K562 (cell line): Measurements from ENCODE around the gene RSPRY1. TPM values are rescaled to one million over a fixed set of nuclear protein-coding genes. Genes with fewer than 3 reads are reported as not detected.

ENCODE experiments used
- CAMTA2 ChIP-seq: fragments of 250-450 bp; sonication (Bioruptor Pico); conservative IDR thresholded peaks from 2 replicates; pipeline ENCODE4 v1.5.1; 2022
- CBX3 ChIP-seq, 2 experiments: IDR thresholded peaks; 1 replicate in 1 of 2; 2 replicates in 1 of 2; pipeline ENCODE4 v1.6.1; 2012; ENCODE audit warnings: inconsistent platforms in 2 of 2, low read length in 2 of 2, borderline replicate concordance in 1 of 2, control low read depth in 1 of 2
- ETV6 ChIP-seq, 3 experiments: fragments of 150-350 bp in 1 of 3; sonication (generic) in 1 of 3; formaldehyde crosslinking in 1 of 3; IDR thresholded peaks; 2 replicates each; pipeline versions ENCODE4 v1.6.1 to v1.8.0; 2014 to 2022; ENCODE audit warnings: borderline replicate concordance in 2 of 3, low read depth in 2 of 3, antibody characterized with exemption in 1 of 3, low read length in 1 of 3, mild to moderate bottlenecking in 1 of 3, missing genetic modification reagents in 1 of 3
- FUS ChIP-seq: fragments of 200-400 bp; formaldehyde crosslinking; optimal IDR thresholded peaks from 2 replicates; pipeline ENCODE3; 2017; ENCODE audit warnings: low read depth, low read length
- GTF2A2 ChIP-seq: IDR thresholded peaks from 2 replicates; pipeline ENCODE4 v1.6.1; 2016; ENCODE audit warnings: mild to moderate bottlenecking, missing genetic modification characterization, missing compliant biosample characterization
- SMAD2 ChIP-seq: fragments of 150-350 bp; IDR thresholded peaks from 2 replicates; pipeline ENCODE4 v1.6.1; 2014; ENCODE audit warnings: low read depth, mild to moderate bottlenecking, low read length
- SMAD4 ChIP-seq: fragments of 250-450 bp; sonication (Bioruptor Pico); conservative IDR thresholded peaks from 2 replicates; pipeline ENCODE4 v1.8.0; 2021; ENCODE audit warnings: inconsistent platforms, mild to moderate bottlenecking, moderate library complexity
- U2AF2 ChIP-seq: fragments of 200-400 bp; formaldehyde crosslinking; optimal IDR thresholded peaks from 2 replicates; pipeline ENCODE3; 2017; ENCODE audit warnings: low read depth, mild to moderate bottlenecking, low read length
- YY1 ChIP-seq, 3 experiments: IDR thresholded peaks; 2 replicates each; pipeline ENCODE4 v1.6.1; 2011; ENCODE audit warnings: low read length in 2 of 3, mild to moderate bottlenecking in 2 of 3, moderate library complexity in 2 of 3, borderline replicate concordance in 1 of 3, control low read depth in 1 of 3, low read depth in 1 of 3; ENCODE audit not compliant: insufficient read depth in 3 of 3, insufficient replicate concordance in 2 of 3, control insufficient read depth in 1 of 3, insufficient read length in 1 of 3; ENCODE audit errors: extremely low read depth in 1 of 3
- ZNF134 ChIP-seq: fragments of 250-450 bp; sonication (Bioruptor Pico); conservative IDR thresholded peaks from 2 replicates; pipeline ENCODE4 v1.4.0; 2020
- ZNF175 ChIP-seq: fragments of 200-800 bp; sonication (Bioruptor generic); IDR thresholded peaks from 2 replicates; pipeline ENCODE4 v1.6.1; 2016; ENCODE audit warnings: low read depth, mild to moderate bottlenecking, missing genetic modification characterization, missing compliant biosample characterization
- ZNF696 ChIP-seq: fragments of 250-450 bp; sonication (Bioruptor Pico); conservative IDR thresholded peaks from 2 replicates; pipeline ENCODE4 v1.4.0; 2020; ENCODE audit warnings: mild to moderate bottlenecking, moderate library complexity
- ZNF785 ChIP-seq: fragments of 250-450 bp; sonication (Bioruptor Pico); IDR thresholded peaks from 2 replicates; pipeline ENCODE4 v1.4.0; 2020; ENCODE audit warnings: mild to moderate bottlenecking
- polyA plus RNA-seq, 8 experiments: library from polyadenylated mRNA; depleted of rRNA in 4 of 8; stranded (reverse) in 5 of 8; unstranded in 3 of 8; fragments of >200 nt; fragmentation: Nextera tagmentation in 2 of 8; fragmentation: Illumina TruSeq in 1 of 8; extraction: Ambion mirVana in 2 of 8; extraction: Trizol in 1 of 8; gene quantifications; 2 replicates each; pipeline versions ENCODE4 v1.2.1 to v1.2.3, GENCODE V29; 2011 to 2014; ENCODE audit warnings: inconsistent platforms in 1 of 8, missing spikeins in 1 of 8
- total RNA-seq, 7 experiments: library from RNA; depleted of rRNA in 6 of 7; stranded (reverse); fragments of >200 nt in 6 of 7; fragmentation: Illumina TruSeq in 2 of 7; extraction: Trizol in 2 of 7; gene quantifications; 2 replicates each; pipeline versions ENCODE4 v1.2.1 to v1.2.3, GENCODE V29; 2011 to 2021; ENCODE audit warnings: low replicate concordance in 1 of 7
- TF ChIP-seq, protein P1 (sequence below): fragments of 450-650 bp; IDR thresholded peaks from 2 replicates; pipeline ENCODE4 v1.6.1; 2017; ENCODE audit warnings: mild to moderate bottlenecking, moderate library complexity
- TF ChIP-seq, protein P2 (sequence below), 2 experiments: fragments of 450-650 bp in 1 of 2; sonication (generic) in 1 of 2; formaldehyde crosslinking in 1 of 2; IDR thresholded peaks; 2 replicates each; pipeline versions ENCODE4 v1.7.1 to v1.9.0; 2016 to 2022; ENCODE audit warnings: inconsistent platforms in 1 of 2, mild to moderate bottlenecking in 1 of 2, missing genetic modification reagents in 1 of 2

The RSPRY1 gene
- total and polyA plus RNA-seq, 9 of the 15 experiments (the other 6 are each of a cell fraction or from before 2014, with no cell fraction given), result 10.2 to 27.8 (median 20.8) TPM

- TF ChIP-seq YY1 (IDR thresholded peaks at IDR 0.05; ENCODE audit: borderline replicate concordance in 1 of 3, control insufficient read depth in 1 of 3, extremely low read depth in 1 of 3, insufficient read depth in 3 of 3, insufficient read length in 1 of 3, insufficient replicate concordance in 2 of 3, low read depth in 1 of 3, low read length in 2 of 3), result peak in 1 of 3 experiments; percentile 40
- no peak for TF ChIP-seq ZNF175 (CRISPR knock-in tag)
- no peak for TF ChIP-seq CAMTA2 (CRISPR knock-in tag)
- no peak for TF ChIP-seq U2AF2
- no peak for TF ChIP-seq ZNF696
- TF ChIP-seq, protein P1, sequence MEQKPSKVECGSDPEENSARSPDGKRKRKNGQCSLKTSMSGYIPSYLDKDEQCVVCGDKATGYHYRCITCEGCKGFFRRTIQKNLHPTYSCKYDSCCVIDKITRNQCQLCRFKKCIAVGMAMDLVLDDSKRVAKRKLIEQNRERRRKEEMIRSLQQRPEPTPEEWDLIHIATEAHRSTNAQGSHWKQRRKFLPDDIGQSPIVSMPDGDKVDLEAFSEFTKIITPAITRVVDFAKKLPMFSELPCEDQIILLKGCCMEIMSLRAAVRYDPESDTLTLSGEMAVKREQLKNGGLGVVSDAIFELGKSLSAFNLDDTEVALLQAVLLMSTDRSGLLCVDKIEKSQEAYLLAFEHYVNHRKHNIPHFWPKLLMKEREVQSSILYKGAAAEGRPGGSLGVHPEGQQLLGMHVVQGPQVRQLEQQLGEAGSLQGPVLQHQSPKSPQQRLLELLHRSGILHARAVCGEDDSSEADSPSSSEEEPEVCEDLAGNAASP, result no peak
- TF ChIP-seq CBX3 (IDR thresholded peaks at IDR 0.05; ENCODE audit: borderline replicate concordance in 1 of 2, low read length in 2 of 2), result peak in 1 of 2 experiments; percentile 12; a peak in 1 of 3 replicates
- TF ChIP-seq SMAD4 (CRISPR knock-in tag), result peak; percentile 28
- TF ChIP-seq ZNF134, result no peak
- peak; percentile 32 for TF ChIP-seq FUS
- no peak for TF ChIP-seq SMAD2
- TF ChIP-seq ETV6 (IDR thresholded peaks at IDR 0.05; ENCODE audit: borderline replicate concordance in 1 of 2, low read depth in 2 of 2, low read length in 1 of 2), result no peak
- TF ChIP-seq ETV6 (CRISPR knock-in tag; IDR thresholded peaks at IDR 0.05; ENCODE audit: borderline replicate concordance), result no peak
- TF ChIP-seq ZNF785 (CRISPR knock-in tag), result no peak
- TF ChIP-seq, protein P2, sequence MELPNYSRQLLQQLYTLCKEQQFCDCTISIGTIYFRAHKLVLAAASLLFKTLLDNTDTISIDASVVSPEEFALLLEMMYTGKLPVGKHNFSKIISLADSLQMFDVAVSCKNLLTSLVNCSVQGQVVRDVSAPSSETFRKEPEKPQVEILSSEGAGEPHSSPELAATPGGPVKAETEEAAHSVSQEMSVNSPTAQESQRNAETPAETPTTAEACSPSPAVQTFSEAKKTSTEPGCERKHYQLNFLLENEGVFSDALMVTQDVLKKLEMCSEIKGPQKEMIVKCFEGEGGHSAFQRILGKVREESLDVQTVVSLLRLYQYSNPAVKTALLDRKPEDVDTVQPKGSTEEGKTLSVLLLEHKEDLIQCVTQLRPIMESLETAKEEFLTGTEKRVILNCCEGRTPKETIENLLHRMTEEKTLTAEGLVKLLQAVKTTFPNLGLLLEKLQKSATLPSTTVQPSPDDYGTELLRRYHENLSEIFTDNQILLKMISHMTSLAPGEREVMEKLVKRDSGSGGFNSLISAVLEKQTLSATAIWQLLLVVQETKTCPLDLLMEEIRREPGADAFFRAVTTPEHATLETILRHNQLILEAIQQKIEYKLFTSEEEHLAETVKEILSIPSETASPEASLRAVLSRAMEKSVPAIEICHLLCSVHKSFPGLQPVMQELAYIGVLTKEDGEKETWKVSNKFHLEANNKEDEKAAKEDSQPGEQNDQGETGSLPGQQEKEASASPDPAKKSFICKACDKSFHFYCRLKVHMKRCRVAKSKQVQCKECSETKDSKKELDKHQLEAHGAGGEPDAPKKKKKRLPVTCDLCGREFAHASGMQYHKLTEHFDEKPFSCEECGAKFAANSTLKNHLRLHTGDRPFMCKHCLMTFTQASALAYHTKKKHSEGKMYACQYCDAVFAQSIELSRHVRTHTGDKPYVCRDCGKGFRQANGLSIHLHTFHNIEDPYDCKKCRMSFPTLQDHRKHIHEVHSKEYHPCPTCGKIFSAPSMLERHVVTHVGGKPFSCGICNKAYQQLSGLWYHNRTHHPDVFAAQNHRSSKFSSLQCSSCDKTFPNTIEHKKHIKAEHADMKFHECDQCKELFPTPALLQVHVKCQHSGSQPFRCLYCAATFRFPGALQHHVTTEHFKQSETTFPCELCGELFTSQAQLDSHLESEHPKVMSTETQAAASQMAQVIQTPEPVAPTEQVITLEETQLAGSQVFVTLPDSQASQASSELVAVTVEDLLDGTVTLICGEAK (IDR thresholded peaks at IDR 0.05), result peak; percentile 78
- TF ChIP-seq, protein P2 (CRISPR knock-in tag; IDR thresholded peaks at IDR 0.05), result no peak
- TF ChIP-seq GTF2A2 (tag), result no peak
Measured at GRCh38 chr16:57244767-57245471, 58.8 kb downstream of the RSPRY1 start, which contains the start of gene ARL2BP (continued).
